Gastrocnemius medialis (tissue), 4 donors: ENCODE results near the gene MYH7B. TPM values are rescaled to one million over a fixed set of nuclear protein-coding genes. Genes with fewer than 3 reads are reported as not detected.

Source experiments
- ATAC-seq, 2 donors: fragments of 150-250 bp; one replicate each; pipeline ENCODE4 v1.9.1; 2016
- DNase-seq, 2 donors: peaks; one replicate each; pipeline ENCODE4 v3.0.0-alpha.2; 2019
- H3K27ac ChIP-seq, 4 donors: fragments of 200-600 bp; sonication (generic); 1 replicate in 1 of 4; 2 replicates in 3 of 4; pipeline ENCODE4 v1.5.1; 2016 to 2018; ENCODE audit warnings: mild to moderate bottlenecking in 2 of 4, moderate library complexity in 1 of 4
- H3K27me3 ChIP-seq, 3 donors: fragments of 200-600 bp; sonication (generic) in 2 of 3; 1 replicate in 1 of 3; 2 replicates in 2 of 3; pipeline versions ENCODE4 v1.5.1 to v1.6.0; 2016 to 2019; ENCODE audit warnings: mild to moderate bottlenecking in 1 of 3, moderate library complexity in 1 of 3
- H3K36me3 ChIP-seq, 2 donors: fragments of 200-600 bp; sonication (generic) in 1 of 2; one replicate each; pipeline ENCODE4 v1.5.1; 2017 to 2018
- H3K4me1 ChIP-seq, 2 donors: fragments of 200-600 bp; sonication (generic) in 1 of 2; one replicate each; pipeline ENCODE4 v1.5.1; 2016 to 2017; ENCODE audit warnings: mild to moderate bottlenecking in 2 of 2
- H3K4me3 ChIP-seq, 4 donors: fragments of 200-600 bp; sonication (generic) in 3 of 4; 1 replicate in 1 of 4; 2 replicates in 3 of 4; pipeline ENCODE4 v1.5.1; 2016 to 2019; ENCODE audit warnings: mild to moderate bottlenecking in 2 of 4
- H3K9me3 ChIP-seq, 3 donors: fragments of 200-600 bp; sonication (generic) in 2 of 3; 1 replicate in 1 of 3; 2 replicates in 2 of 3; pipeline ENCODE4 v1.5.1; 2016 to 2019
- POLR2A ChIP-seq, 2 donors: fragments of 450-650 bp; IDR thresholded peaks; one replicate each; pipeline ENCODE4 v1.6.1; 2017; ENCODE audit warnings: antibody characterized with exemption in 2 of 2, mild to moderate bottlenecking in 2 of 2, moderate library complexity in 2 of 2
- in situ Hi-C, 4 donors: fragments of 200-750 bp; cut with MboI; loops; one replicate each; pipeline versions ENCODE4 v1.15.0 to v1.8.0; 2017; ENCODE audit warnings: low sequenced_read_pairs in 4 of 4
- intact Hi-C: fragments of 100-400 bp; cut with DNase I; formaldehyde crosslinking; loops from one replicate; pipeline ENCODE4 v1.15.1; 2023; ENCODE audit warnings: low total_unique reads
- total RNA-seq, 4 donors: library from RNA; depleted of rRNA; stranded (reverse); fragments of >200 nt; gene quantifications; one replicate each; pipeline versions ENCODE4 v1.1.0 to v1.2.3, GENCODE V29; 2016
- TF ChIP-seq, protein P1 (sequence below), 5 experiments: fragments of 450-650 bp in 3 of 5; fragments of 200-600 bp in 2 of 5; sonication (generic) in 2 of 5; IDR thresholded peaks in 4 of 5; conservative IDR thresholded peaks in 1 of 5; 1 replicate in 4 of 5; 2 replicates in 1 of 5; pipeline ENCODE4 v1.5.1; 2016 to 2019; ENCODE audit warnings: antibody characterized with exemption in 5 of 5, mild to moderate bottlenecking in 3 of 5, moderate library complexity in 3 of 5

The MYH7B gene
- total RNA-seq, 4 donors from 2014 or later, result 1.6 to 8.5 (median 3.3) TPM

DNA sequence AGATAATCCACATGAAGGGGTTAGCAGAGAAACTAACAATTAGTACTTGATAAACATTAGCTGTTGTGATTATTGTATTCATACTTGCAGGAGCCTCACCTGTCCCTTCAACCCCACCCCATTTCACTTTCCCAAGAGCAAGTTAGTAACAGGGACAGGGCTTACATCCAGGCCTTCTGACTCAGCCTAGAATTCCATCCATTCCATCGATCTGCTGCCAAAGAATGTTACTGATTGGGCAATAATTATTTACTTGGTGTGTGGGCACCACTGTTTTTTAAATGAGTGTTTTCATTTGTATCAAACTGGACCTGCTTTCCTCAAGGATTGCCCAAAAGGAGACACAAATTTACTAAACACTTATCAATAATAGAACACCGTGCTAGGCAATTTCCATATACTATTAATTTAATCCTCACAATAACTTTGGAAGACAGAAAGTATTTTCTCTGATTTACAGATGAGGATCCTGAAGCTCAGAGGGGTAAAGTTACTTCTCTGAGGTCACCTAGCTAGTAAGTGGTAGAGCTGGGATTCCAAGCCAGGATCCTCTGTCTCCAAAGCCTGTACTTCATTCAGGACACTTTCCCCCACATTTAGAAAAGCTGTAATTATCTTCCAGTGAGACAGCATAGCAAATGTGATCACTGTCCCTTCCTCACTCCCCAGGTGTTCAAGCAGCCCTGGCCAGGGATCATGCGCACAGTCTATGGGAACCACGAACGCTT is 32.9 kb upstream of the MYH7B start:
- TF ChIP-seq, protein P1, sequence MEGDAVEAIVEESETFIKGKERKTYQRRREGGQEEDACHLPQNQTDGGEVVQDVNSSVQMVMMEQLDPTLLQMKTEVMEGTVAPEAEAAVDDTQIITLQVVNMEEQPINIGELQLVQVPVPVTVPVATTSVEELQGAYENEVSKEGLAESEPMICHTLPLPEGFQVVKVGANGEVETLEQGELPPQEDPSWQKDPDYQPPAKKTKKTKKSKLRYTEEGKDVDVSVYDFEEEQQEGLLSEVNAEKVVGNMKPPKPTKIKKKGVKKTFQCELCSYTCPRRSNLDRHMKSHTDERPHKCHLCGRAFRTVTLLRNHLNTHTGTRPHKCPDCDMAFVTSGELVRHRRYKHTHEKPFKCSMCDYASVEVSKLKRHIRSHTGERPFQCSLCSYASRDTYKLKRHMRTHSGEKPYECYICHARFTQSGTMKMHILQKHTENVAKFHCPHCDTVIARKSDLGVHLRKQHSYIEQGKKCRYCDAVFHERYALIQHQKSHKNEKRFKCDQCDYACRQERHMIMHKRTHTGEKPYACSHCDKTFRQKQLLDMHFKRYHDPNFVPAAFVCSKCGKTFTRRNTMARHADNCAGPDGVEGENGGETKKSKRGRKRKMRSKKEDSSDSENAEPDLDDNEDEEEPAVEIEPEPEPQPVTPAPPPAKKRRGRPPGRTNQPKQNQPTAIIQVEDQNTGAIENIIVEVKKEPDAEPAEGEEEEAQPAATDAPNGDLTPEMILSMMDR (IDR thresholded peaks at IDR 0.05 in 4 of 5, conservative IDR thresholded peaks at IDR 0.05 in 1 of 5), result no peak
- TF ChIP-seq POLR2A (IDR thresholded peaks at IDR 0.05), result no peak
- Histone ChIP-seq H3K4me1 (peaks cover 40 to 43% of the 10 kb centered on the region in 2 donors), H3K27ac (peak overlapping the region; percentile 79 to 92 (median 89)), H3K36me3 (peaks cover 0 to 50% of the 10 kb centered on the region in 2 donors), H3K9me3 (no peaks in the 10 kb centered on the region), H3K27me3 (no peaks in the 10 kb centered on the region), H3K4me3 (peak overlapping the region in 1 of 4 donors; percentile 8)
- intact Hi-C loops, result loop anchor here (1.0 kb wide), 1 partner anchor 49 kb away; no protein-coding TSS in a partner anchor
- DNase-seq (peak; percentile 59 to 76), ATAC-seq (peak; percentile 90 to 95)
- in situ Hi-C loops, result no loop called here

DNA sequence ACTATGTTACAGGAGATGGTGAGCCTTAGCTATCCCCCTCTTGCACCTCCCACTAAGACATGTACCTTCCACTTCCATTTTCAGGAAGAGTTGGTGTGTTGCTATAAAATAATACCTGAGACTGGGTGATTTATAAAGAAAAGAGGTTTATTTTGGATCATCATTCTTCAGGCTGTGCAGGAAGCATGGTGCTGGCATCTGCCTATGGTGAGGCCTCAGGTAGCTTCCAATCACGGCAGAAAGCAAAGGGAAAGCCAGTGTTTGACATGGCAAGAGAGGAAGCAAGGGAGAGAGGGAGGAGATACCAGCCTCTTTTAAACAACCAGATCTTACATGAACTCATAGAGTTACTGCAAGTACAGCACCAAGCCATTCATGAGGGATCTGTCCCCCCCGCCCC is 32.3 kb upstream of the MYH7B start:
- H3K4me1 ChIP-seq, result peaks cover 40 to 43% of the 10 kb centered on the region in 2 donors

DNA sequence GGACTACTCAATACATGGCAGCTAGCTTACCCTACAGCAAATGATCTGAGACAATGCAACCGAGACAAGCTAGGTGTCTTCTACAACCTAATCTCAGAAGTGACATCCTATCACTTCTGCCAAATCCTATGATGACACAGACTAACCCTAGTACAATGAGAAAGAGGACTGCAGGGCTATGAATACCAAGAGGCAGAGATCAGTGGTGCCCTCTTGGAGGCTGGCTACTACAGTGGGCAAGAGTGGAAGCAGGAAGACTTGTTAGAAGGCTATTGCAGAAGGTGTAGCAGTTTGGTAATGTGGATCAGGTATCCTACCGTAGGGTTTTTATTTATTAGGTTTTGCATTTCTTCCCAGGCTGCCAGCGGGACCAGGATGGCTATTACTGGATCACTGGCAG is 30.3 kb upstream of the MYH7B start:
- intact Hi-C loops, result no loop called here
- peak; percentile 18 to 74 for ATAC-seq
- peak overlapping the region; percentile 79 to 92 (median 89) for H3K27ac ChIP-seq

More for the DNA sequence above, 32.3 kb upstream of the MYH7B start:
- intact Hi-C loops, result no loop called here
- ATAC-seq, result no peak
- no peaks in the 10 kb centered on the region for H3K9me3 ChIP-seq
- no peak for DNase-seq
- peaks cover 0 to 56% of the 10 kb centered on the region in 2 donors for H3K36me3 ChIP-seq
- no peaks in the 10 kb centered on the region for H3K27me3 ChIP-seq
- in situ Hi-C loops, result no loop called here
- no peak for TF ChIP-seq POLR2A (IDR thresholded peaks at IDR 0.05)
- TF ChIP-seq, protein P1 (IDR thresholded peaks at IDR 0.05 in 4 of 5, conservative IDR thresholded peaks at IDR 0.05 in 1 of 5), result no peak
- peak overlapping the region in 1 of 4 donors; percentile 8 for H3K4me3 ChIP-seq
- peak overlapping the region; percentile 79 to 92 (median 89) for H3K27ac ChIP-seq

DNA sequence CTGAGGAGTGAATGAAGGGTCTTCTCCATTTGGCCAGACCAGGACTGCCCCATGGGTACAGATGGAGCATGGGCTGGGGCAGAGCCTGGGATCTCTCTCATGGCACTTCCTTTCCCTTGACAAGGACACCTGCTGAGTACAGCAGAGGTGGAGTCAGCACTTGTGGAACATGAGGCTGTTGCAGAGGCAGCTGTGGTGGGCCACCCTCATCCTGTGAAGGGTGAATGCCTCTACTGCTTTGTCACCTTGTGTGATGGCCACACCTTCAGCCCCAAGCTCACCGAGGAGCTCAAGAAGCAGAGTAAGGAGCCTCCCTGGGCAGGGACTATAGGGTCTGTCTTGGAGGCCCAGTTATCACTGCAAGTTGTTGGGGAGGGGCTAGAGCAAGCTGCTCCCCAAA is 29.7 kb upstream of the MYH7B start:
- H3K9me3 ChIP-seq, result no peaks in the 10 kb centered on the region
- H3K36me3 ChIP-seq, result peaks cover 0 to 64% of the 10 kb centered on the region in 2 donors
- intact Hi-C loops, result no loop called here
- no peak for TF ChIP-seq POLR2A (IDR thresholded peaks at IDR 0.05)
- TF ChIP-seq, protein P1 (IDR thresholded peaks at IDR 0.05 in 4 of 5, conservative IDR thresholded peaks at IDR 0.05 in 1 of 5), result no peak
- H3K4me3 ChIP-seq, result no peak overlapping the region
- ATAC-seq (no peak), DNase-seq (no peak)
- H3K27ac ChIP-seq, result peak overlapping the region; percentile 79 to 92 (median 89)
- H3K4me1 ChIP-seq, result peaks cover 40 to 43% of the 10 kb centered on the region in 2 donors
- no peaks in the 10 kb centered on the region for H3K27me3 ChIP-seq
- in situ Hi-C loops, result no loop called here

More for the DNA sequence above, 30.3 kb upstream of the MYH7B start:
- TF ChIP-seq, protein P1 (IDR thresholded peaks at IDR 0.05 in 4 of 5, conservative IDR thresholded peaks at IDR 0.05 in 1 of 5), result no peak
- peak in 1 of 2 donors; percentile 11 for TF ChIP-seq POLR2A (IDR thresholded peaks at IDR 0.05)
- Histone ChIP-seq H3K9me3 (no peaks in the 10 kb centered on the region), H3K36me3 (peaks cover 0 to 70% of the 10 kb centered on the region in 2 donors), H3K4me1 (peaks cover 40 to 43% of the 10 kb centered on the region in 2 donors), H3K27me3 (no peaks in the 10 kb centered on the region), H3K4me3 (no peak overlapping the region)
- in situ Hi-C loops, result no loop called here
- DNase-seq, result peak in 1 of 2 donors; percentile 60
